GM12892 (cell line): Measurements from ENCODE around the gene ALK.

Experiments used
- DNase-seq: peaks from one replicate; pipeline ENCODE4 v3.0.0; 2011; ENCODE audit not compliant: insufficient read length
- FAIRE-seq: peaks from 2 replicates; lab custom pipeline; 2011; peaks lifted over from hg19 to GRCh38; lab: Jason Lieb, UNC
- POLR2A ChIP-seq: IDR thresholded peaks from 2 replicates; pipeline ENCODE4 v1.6.1; 2011; ENCODE audit warnings: low read depth, low read length, control low read depth
- POLR2AphosphoS5 ChIP-seq: IDR thresholded peaks from 2 replicates; pipeline ENCODE4 v1.6.1; 2011; ENCODE audit warnings: low read depth, low read length, control low read depth
- TAF1 ChIP-seq: IDR thresholded peaks from 2 replicates; pipeline ENCODE4 v1.6.1; 2011; ENCODE audit warnings: low read depth, mild to moderate bottlenecking, control low read depth, low read length, borderline replicate concordance

Gene ALK

DNA sequence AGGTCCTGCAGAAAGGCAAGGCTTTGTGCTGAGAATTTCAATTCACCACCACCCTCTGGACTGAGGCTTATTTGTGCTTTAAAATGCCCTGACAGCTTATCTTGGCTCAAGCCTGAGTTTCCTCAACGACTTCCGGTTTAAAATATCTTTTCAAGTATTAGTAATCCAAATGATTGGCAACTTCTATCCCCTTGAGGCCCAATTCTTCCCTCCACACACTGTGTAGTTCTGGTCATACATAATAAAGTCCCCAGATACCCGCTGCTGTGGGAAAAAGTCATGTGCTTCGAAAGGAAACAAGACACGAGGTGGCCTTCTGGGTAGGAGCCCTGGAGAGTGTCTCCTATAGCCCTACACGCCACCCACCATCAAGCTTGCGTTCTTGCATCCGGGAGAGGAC is 393.4 kb downstream of the ALK start:
- no peak for TF ChIP-seq POLR2AphosphoS5
- DNase-seq, result no peak
- no peak for FAIRE-seq

- DNase-seq, result no peak
- no peak for FAIRE-seq
- no peak for TF ChIP-seq POLR2AphosphoS5
- no peak for TF ChIP-seq TAF1
- TF ChIP-seq POLR2A, result no peak
Observed at GRCh38 chr2:29526587-29527586, 394.5 kb downstream of the ALK start.

DNA sequence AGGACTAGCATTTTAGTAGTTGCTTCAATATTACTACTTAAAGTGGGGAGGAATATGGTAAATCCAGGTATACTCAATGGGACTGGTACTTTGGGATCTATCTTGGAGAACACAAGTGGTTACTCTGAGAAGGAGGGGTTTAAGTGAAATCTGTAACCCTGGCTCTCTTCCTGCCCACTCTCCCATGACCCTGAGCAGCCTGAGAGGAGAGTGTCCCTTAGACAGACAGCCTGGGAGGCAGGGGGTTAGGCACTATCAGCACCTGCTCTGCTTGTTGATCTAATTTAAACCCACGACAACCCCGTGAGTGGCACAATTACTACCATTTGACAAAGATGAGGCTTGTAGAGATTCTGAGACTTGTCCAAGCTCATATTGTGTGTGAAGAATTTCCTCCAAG is 395.5 kb downstream of the ALK start:
- TF ChIP-seq POLR2A (no peak), TAF1 (no peak), POLR2AphosphoS5 (no peak)
- no peak for FAIRE-seq
- no peak for DNase-seq

DNA sequence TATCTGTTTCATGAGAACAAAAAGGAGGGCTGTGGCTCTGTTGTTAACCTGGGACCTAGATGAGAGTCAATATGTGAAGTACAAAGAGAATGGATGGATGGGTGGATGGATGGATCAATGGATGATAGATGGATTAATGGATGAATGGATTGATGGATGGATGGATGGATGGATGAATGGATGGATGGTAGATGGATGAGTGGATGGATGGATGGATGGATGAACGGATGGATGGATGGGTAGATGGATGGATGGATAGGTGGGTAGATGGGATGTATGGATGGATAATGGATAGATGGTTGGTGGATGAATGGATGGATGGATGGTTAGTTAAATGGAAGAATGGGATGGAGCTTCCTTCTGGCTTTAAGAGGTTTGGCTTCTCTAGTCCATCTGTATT is 396.7 kb downstream of the ALK start:
- TF ChIP-seq POLR2A (no peak), TAF1 (no peak), POLR2AphosphoS5 (no peak)
- DNase-seq, result no peak
- FAIRE-seq, result no peak

DNA sequence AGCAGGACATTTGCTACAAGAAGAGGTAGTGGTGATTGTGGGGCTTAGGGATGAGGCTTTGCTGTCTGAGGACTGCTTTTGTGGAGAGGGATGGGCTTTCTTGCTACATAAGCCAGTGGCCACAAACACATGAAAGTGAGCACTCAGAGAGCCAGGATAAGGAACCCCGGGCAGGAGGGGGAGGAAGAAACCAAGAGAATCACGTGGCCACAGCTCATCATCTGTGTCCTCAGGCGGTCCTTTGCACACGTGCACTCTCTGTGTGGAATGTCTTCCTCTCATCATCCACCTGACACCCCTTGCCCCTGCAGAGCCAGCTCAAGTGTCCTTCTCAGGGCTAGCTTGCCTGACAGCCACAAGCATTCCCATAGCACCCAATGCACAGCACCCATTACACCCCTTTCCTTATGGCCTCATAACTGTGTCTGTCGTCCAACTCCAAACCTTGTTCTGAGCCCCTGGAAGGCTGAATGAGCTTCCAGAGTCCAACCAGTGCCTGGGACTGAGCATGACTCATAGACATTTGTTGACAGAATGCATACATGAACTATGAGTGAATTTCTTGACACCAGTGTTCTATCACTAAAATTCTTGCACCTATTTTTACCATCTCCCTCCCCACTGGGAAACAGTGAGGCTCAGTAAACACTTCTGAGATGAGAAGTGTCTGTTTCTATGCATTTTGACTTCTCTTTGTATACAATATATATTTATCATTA is 398.3 kb downstream of the ALK start:
- no peak for FAIRE-seq
- no peak for TF ChIP-seq TAF1
- TF ChIP-seq POLR2A, result no peak
- TF ChIP-seq POLR2AphosphoS5, result no peak
- DNase-seq, result no peak

DNA sequence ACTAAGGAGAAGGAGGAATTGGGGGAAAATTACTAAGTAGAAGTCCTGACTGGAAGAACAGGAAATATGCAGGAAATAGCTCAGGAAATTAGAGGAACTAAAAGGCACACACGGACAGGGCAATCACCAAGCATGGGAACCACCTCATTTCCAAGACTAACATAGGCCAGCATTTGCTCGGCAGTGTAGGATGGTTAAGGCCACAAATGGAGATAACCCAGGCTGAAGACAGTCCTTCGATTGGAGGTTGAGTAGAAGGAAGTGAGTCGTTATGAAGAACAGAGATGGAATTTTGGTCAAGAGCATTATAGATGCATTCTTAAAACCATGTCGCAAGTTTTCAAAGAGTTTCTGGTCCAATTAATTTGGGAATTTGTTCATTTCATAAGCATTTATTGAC is 401.4 kb downstream of the ALK start:
- TF ChIP-seq TAF1, result no peak
- no peak for TF ChIP-seq POLR2A
- TF ChIP-seq POLR2AphosphoS5, result no peak
- FAIRE-seq, result no peak
- DNase-seq, result no peak

DNA sequence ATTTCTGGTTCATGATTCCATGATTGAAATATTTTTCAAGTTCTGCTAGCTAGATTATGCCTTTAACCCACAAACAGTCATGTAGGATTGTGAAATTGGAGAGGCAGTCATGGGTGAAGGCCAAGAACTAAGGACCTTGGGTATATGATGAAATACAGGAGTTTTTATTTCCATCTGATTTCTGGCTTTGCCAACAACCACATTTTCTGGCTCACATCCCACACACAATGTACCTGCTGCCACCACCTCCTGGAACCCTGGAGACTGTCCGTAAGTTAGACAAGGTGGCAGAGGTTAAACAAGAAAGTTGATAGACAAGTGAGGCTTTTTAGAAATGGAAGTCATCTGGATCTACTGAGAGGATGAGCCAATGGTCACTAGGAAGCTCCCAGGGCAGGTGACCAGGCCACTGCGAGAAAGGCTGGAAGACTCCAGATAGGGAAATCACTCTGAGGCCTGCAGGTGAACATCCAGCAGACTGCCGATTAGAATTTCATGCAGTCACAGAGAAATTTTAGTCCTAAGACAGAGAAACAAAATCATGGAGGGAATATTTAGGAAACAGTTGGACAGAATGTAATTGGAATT is 402.0 kb downstream of the ALK start:
- TF ChIP-seq POLR2AphosphoS5 (no peak), POLR2A (no peak), TAF1 (no peak)
- DNase-seq (no peak), FAIRE-seq (no peak)

GRCh38 chr2:29518646-29519337 is 402.6 kb downstream of the ALK start:
- no peak for DNase-seq
- no peak for TF ChIP-seq POLR2AphosphoS5
- TF ChIP-seq TAF1, result no peak
- TF ChIP-seq POLR2A, result no peak
- no peak for FAIRE-seq

DNA sequence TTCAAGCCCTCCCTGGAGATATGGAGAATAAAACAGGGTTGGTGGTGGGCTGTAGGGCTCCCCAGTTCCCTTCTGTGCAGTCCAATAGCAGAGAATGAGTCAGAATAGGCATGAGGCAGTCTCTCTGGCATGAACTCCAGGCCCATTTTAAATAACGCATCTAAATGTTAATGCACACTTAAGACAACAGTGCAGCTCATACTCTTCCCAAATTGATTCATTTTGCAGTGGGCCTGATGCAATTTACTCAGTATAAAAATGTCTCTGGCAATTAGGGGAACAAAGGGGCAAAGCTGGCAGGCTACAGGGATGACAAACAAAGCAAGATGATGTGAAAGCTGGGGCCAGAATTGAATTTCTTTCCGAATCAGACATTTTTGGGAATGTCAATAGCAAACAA is 403.4 kb downstream of the ALK start:
- no peak for DNase-seq
- no peak for FAIRE-seq
- no peak for TF ChIP-seq TAF1
- TF ChIP-seq POLR2A, result no peak
- TF ChIP-seq POLR2AphosphoS5, result no peak

DNA sequence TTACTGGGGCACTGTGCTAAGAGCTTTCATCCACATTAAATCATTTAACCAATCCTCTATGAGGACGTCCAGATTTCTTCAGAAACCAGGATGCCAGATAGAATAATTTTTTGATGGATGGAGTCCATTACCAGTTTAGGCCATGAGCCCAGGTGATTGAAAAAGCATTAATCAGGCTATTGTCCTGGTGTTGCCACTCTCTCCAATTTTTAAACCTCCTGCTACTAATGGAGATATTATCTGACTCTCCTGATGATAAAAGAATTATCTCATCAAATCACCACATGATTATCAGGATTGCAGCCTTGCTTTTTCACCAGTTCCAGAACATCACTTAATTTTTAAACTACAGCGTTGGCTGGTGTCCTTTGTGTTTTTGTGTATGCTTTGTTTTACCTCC is 404.0 kb downstream of the ALK start:
- no peak for FAIRE-seq
- TF ChIP-seq POLR2AphosphoS5, result no peak
- TF ChIP-seq TAF1, result no peak
- no peak for TF ChIP-seq POLR2A

DNA sequence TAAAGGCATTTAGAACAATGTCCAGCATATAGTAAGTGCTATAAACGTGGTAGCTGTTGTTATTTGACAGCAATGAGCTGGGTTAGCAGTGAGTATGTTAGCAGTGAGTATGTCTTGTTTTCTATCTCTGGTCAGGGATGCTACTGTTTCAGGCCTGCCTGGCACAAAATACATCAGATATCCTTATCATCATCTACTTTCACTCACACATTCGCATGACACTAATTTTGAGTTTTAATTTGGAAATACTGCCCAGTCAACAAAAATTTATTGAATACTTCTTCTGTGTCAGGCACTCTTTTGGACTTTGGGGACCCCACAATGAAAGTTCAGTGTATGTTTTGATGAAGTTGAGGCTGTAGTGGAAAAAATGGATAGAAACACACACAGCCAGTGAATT is 404.6 kb downstream of the ALK start:
- FAIRE-seq, result no peak
- TF ChIP-seq POLR2A (no peak), TAF1 (no peak), POLR2AphosphoS5 (no peak)
- no peak for DNase-seq

More for the DNA sequence above, 404.0 kb downstream of the ALK start:
- DNase-seq, result no peak
